IPS DF 19.7 (cell line): ENCODE measurements around the gene NUDC.
"Not testable (repeated sequence)": the region's sequence is repeated elsewhere in the genome, so short reads cannot be mapped to it uniquely, and the experiment has no call there.

Experiments used
- DNase-seq: peaks from one replicate; pipeline ENCODE4 v3.0.0-alpha.2; 2013; ENCODE audit warnings: low read depth, low spot score

Gene NUDC

DNA sequence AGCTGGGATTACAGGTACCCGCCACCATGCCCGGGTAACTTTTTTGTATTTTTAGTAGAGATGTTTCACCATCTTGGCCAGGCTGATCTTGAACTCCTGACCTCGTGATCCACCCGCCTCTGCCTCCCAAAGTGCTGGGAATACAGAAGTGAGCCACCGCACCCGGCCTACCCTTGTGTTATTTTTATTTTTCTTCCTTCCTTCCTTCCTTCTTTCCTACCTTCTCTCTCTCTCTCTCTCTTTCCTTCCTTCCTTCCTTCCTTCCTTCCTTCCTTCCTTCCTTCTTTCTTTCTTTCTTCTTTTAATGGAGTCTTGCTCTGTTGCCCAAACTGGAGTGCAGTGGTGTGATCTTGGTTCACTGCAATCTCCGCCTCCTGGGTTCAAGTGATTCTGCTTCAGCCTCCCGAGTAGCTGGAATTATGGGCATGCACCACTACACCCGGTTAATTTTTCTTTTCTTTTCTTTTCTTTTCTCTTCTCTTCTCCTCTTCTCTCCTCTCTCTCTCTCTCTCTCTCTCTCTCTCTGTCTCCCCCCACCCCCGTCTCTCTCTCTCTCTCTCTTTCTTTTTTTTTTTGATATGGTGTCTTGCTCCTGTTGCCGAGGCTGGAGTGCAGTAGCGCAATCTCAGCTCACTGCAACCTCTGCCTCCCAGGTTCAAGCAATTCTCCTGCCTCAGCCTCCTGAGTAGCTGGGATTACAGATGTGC, 68.0 kb downstream of the NUDC start:
- DNase-seq = not testable (repeated sequence)

DNA sequence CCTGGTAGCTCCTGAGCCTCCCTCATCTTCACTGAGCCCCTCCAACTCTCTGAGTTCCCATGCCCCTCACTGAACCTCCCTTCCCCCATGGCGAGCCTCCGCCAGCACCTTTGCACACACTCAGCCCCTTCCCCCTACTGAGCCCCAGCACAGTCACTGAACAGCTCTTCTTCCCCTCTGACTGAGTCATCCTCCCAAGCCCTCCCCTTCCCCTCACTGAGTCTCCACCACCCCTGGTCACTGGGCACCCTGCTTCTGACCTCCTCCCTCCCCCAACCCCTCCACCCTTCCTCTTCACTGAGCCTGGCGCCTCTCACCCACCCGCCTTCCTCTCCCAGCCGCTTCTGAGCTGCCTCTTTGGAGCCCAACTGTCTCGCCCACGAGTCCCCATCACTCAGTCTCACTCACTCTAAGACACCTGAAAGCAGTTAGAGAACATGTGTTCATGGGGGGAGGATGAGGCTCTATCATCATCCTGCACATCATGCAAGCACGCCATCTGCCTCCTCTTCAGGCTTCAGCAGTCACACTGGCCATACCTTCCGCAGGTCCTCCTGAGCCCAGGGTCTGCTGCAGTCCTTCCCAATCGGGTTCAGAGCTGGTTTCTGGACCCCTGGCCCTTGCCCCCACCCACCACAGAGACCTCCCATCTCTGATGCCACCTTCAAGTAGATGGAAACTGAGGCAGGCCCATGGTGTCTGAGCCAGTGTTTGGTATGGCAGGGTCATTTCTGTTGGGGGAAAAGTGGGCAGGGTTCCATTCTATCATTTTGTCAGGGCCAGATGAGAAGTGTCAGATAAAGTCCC, 70.0 kb downstream of the NUDC start:
- no peak for DNase-seq

DNA sequence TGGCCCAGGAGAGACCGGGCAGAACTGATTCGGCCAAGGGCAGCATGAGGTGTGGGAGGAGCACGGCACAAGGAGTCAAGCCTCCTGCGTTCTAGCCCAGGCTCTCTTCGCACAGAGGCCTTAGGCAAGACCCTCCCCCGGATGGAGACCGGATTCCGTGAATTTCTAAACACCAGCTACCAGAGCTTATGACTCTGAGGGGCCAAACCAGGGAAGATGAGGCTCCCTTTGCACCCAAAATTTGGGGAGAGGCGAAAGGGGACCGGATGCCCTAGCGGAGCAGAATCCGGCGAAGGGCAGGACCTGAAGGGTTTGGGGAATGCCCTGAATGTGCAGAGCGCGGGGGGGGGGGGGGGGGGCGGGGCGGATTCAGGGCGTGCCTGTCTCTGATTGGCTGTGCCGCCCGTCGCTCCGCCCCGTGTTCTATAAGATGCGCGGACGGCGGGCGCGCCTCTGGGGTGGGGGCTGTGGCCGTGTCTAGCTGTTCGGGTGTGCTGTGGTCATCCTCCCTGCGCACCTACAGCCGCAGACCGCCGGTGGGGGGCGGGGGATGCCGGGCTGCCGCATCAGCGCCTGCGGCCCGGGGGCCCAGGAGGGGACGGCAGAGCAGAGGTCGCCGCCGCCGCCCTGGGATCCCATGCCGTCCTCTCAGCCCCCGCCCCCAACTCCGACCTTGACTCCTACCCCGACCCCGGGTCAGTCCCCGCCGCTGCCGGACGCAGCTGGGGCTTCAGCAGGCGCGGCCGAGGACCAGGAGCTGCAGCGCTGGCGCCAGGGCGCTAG, 71.9 kb downstream of the NUDC start, which contains the start of gene TRNP1:
TSS of gene TRNP1 (plus strand) at position 456 of the 783 bp plus-strand sequence. CDS start at position 551, 95 bp downstream.
- no peak for DNase-seq

DNA sequence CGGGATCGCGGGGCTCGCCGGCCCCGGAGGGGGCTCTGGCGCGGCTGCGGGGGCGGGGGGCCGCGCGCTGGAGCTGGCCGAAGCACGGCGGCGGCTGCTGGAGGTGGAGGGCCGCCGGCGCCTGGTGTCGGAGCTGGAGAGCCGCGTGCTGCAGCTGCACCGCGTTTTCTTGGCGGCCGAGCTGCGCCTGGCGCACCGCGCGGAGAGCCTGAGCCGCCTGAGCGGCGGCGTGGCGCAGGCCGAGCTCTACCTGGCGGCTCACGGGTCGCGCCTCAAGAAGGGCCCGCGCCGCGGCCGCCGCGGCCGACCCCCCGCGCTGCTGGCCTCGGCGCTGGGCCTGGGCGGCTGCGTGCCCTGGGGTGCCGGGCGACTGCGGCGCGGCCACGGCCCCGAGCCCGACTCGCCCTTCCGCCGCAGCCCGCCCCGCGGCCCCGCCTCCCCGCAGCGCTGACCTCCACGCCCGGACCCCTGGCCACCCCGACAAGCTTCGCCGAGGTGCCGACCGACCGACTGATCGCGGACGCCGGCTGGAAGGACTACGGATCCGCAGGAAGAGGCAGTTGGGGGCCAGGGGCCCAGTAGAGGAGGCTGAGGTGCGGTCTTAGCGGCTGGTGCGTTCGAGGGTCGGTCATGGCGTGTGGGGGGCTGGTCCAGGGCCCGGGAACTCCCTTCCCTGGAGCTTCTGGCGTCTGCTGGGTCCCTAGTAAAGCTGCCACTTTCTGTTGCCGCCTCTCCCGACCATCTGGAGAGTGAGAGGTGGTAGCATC, 72.7 kb downstream of the NUDC start:
- DNase-seq = no peak

DNA sequence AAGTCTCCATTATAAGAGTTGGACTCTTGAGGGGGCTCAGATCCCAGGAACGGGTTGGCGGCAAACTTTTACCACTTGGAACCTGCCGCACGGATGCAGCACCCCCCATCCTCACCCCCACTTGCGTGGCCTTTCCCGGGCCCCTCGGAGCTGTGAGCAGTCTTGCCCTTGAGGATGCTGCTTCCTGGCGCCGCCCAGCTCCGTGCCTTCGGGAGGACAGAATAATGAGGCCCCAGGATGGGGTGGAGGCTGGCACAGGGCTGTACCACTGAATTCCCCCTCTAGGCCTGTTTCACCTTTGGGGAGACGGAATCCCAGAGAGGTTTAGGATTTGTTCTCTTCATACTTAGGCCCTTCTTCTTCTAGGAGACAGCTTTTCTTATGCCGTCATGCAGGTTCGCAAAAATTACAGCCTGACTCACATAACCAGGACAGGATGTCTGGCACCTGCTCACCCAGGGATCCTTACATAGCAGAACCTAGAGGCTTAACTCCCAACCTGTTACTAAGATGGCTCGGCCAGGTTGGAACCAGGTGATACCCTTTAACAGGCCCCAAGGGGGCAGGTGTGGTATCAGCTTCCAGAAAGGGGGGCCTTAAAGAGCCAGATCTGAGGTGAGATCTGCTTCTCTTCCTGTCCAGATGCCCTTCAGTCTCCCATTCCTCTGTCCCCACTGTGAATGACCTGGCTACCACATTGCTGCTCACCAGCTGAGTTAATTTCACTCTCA, 73.4 kb downstream of the NUDC start:
- no peak for DNase-seq

DNA sequence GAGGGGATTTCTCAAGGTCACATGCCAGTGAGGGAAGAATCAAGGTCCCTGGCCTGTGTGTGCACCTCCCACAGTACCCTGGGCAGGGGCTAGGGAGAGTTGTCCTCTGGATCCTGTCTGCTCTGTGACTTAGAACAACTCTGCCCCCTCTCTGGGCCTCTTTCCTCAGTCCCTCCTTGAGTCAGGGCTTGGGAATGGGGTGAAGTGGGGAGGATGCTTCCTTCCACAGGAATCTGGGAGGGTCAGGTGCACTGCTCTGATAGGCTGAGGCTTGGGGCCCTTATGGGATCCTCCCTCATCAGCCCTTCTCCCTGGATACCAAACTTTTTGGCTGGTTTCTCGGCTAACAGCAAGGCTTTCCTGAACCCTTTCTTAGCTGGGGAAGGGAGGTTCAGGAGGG, 74.5 kb downstream of the NUDC start:
- DNase-seq = no peak
